GM21576 (cell line): Measurements from ENCODE around the gene DVL2.
A peak's percentile ranks its signal among the peaks of the same experiment; 100 is the strongest.

Source experiments
- ATAC-seq: cut with Tn5 transposase; IDR thresholded peaks from one replicate; pipeline ENCODE4 v1.9.1; 2021; ENCODE audit warnings: mild to moderate bottlenecking, moderate library complexity; ENCODE audit not compliant: unreplicated experiment

Gene DVL2

GRCh38 chr17:7234083-7234951, at the start of gene DVL2:
Gene DVL2, minus strand, starts transcription at chr17:7234517. Its CDS starts 255 bp downstream, at chr17:7234262.
- peak; percentile 39 for ATAC-seq

GRCh38 chr17:7283471-7284216, 49.3 kb upstream of the DVL2 start:
- no peak for ATAC-seq

GRCh38 chr17:7282752-7283321, 48.5 kb upstream of the DVL2 start:
- no peak for ATAC-seq

- ATAC-seq: no peak
These were observed 47.8 kb upstream of the DVL2 start for GRCh38 chr17:7281953-7282751.

- ATAC-seq: peak; percentile 59
These were observed 47.0 kb upstream of the DVL2 start, which contains the start of gene SLC2A4 for GRCh38 chr17:7281074-7281952. Gene SLC2A4, plus strand, starts transcription at chr17:7281718. Its CDS starts 217 bp downstream, at chr17:7281935.

- ATAC-seq: no peak
These were observed 46.3 kb upstream of the DVL2 start for GRCh38 chr17:7280519-7281073.

- no peak for ATAC-seq
These were observed 45.1 kb upstream of the DVL2 start for GRCh38 chr17:7279448-7279847.

GRCh38 chr17:7266784-7267183, 32.5 kb upstream of the DVL2 start:
- no peak for ATAC-seq

- no peak for ATAC-seq
These were observed 29.4 kb upstream of the DVL2 start for GRCh38 chr17:7263801-7264078.

GRCh38 chr17:7262935-7263800, 28.9 kb upstream of the DVL2 start:
- no peak for ATAC-seq

GRCh38 chr17:7262192-7262934, 28.0 kb upstream of the DVL2 start, which contains the start of gene CLDN7:
Gene CLDN7, minus strand, starts transcription at chr17:7262478. Its CDS starts 435 bp downstream, at chr17:7262043.
- ATAC-seq: no peak

- no peak for ATAC-seq
These were observed 27.3 kb upstream of the DVL2 start for GRCh38 chr17:7261379-7262191.

GRCh38 chr17:7260651-7261378, 26.5 kb upstream of the DVL2 start:
- ATAC-seq: no peak

GRCh38 chr17:7260151-7260550, 25.8 kb upstream of the DVL2 start:
- ATAC-seq: no peak

GRCh38 chr17:7259555-7259889, 25.2 kb upstream of the DVL2 start:
- no peak for ATAC-seq

GRCh38 chr17:7258731-7259554, 24.6 kb upstream of the DVL2 start:
- no peak for ATAC-seq
